Myocyte (in vitro differentiated cells): ENCODE results near the gene SRP68. TPM values are rescaled to one million over a fixed set of nuclear protein-coding genes. Genes with fewer than 3 reads are reported as not detected.
"Not testable (repeated sequence)": the region's sequence is repeated elsewhere in the genome, so short reads cannot be mapped to it uniquely, and the experiment has no call there.

ENCODE experiments used
- DNase-seq: peaks from one replicate; pipeline ENCODE4 v3.0.0-alpha.2; 2012; ENCODE audit warnings: low read depth
- total RNA-seq: library from RNA; depleted of rRNA; stranded (reverse); fragments of >200 nt; gene quantifications from 2 replicates; pipeline ENCODE4 v1.2.3, GENCODE V29; 2014

The SRP68 gene
- total RNA-seq, 1 donor from 2014 or later, result 41.7 TPM

DNA sequence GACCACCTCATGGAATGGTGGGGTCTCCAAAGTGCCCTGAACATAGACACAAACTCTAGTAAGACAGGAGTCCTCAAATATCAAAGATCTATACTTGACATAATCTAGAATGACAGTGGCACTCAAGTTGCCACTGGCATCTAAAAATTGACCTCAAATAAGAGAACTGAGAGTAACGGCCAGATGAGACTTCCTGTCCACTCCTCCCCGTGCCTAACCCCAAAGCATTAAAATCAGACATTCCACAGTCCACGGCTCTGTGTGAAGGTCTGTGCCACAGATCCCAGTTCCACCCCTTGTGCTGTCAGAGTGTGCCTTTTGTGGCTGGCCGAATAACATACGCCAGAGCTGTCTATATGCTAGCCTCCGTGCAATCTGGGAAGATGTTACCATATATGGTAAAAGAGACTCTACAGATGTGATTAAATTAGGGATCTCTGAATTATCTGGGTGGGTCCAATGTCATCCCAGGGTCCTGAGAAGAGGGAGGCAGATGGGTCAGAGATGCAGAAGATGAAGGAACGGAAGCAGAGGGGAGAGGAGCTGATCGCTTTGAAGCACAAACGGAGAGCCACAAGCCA, 24.2 kb downstream of the SRP68 start:
- DNase-seq, result no peak

DNA sequence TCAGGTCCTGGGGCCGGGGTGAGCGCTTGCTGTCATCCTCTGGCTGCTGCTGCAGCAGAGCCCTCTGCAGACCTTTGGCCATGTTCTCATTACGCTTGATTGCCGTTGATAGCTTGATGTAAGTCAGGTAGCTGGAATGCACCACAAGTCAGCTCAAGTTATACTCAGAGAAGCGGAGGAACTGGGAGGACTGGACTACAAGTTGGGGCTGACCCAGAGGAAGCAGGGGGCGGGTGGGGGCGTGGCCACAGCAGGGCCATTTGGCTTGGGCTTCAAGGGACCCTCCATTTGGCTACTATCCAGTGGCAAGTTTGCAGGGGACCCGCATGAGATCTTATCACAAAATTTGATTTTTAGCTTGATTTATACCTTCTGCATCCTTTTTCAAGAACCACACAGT, 26.3 kb downstream of the SRP68 start:
- no peak for DNase-seq

DNA sequence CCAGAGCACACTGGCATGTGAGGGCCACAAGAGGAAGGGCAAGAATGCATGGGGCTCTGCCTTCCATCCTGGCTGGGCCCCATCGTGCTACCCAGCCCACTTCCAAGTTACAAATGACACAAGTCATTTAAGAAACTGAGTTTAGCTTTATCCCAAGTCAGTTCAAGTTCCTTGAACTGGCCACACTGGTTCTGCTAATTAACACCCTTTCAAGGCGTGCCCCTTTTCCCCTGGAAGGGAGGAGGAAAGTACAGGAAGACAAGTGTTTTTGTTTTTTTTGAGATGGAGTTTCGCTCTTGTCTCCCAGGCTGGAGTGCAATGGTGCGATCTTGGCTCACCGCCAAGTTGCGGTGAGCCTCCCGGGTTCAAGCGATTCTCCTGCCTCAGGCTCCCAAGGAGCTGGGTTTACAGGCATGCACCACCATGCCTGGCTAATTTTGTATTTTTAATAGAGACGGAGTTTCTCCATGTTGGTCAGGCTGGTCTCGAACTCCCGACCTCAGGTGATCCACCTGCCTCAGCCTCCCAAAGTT, 27.8 kb downstream of the SRP68 start:
- DNase-seq, result not testable (repeated sequence)

DNA sequence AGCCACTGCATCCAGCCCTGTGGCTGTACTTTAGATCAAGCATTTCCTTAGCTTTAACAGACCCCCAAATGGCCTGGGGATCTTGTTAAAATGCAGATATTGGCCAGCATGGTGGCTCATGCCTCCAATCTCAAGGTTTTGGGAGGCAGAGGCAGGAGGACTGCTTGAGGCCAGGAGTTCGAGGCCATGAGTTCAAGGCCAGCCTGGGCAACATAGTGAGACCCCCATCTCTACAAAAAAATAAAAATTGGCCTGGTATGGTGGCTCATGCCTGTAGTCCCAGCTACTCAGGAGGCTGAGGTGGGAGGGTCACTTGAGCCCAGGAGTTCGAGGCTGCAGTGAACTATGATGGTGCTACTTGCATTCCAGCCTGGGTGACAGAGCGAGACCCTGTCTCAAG, 29.4 kb downstream of the SRP68 start:
- not testable (repeated sequence) for DNase-seq

DNA sequence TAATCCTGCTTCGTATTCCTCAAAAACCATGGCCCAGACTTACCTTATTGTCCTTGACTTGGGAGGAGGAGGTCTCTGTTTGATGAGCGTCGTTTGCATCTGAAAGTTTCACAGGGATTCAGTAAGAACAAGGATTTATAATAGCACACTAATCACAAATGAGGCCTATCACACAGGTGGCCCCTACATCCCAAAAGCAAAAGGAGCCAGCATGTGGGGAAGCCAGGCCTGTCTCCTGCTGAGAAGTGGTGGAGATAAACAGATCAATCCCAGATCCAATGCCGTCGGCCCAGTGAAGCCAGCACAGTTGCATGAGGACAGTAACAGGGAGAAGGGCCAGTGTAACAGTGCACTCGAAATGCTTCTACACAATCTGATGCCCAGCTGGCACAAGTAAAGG, 31.9 kb downstream of the SRP68 start:
- no peak for DNase-seq

DNA sequence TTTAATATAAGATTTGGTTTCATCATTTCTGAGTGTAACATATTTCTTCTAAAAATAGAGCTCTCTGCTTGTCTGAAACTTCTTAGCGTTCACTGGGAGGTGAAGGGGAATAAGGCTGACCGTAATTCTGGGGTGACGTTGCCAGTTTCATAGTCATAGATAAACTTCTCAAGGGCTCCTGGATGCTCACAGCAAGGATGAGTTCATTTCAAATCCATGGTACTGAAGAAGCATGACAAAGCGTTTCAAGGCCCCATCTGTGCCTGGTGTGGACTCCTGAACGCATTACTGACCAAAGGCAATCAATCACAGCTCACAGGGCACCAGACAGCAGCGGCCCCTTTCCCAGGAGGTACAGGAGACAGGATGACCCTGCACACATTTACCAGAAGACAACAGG, 33.2 kb downstream of the SRP68 start:
- no peak for DNase-seq

DNA sequence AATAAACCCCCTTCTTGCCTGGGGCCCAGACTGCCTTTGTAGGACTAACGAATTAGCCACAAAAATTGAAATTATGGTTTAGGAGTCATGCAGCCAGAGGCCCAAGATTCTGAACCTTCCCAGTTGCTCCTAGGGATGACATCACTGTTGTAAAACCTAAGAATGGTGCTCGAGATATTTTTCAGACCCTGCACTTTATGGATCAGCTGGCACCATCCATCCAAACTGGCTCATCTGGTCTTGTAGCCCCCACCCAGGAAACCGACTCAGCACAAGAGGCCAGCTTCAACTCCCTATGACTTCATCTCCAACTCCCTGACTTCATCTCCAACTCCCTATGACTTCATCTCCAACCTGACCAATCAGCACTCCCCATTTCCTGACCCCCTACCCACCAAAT, 34.3 kb downstream of the SRP68 start:
- DNase-seq, result peak; percentile 13

DNA sequence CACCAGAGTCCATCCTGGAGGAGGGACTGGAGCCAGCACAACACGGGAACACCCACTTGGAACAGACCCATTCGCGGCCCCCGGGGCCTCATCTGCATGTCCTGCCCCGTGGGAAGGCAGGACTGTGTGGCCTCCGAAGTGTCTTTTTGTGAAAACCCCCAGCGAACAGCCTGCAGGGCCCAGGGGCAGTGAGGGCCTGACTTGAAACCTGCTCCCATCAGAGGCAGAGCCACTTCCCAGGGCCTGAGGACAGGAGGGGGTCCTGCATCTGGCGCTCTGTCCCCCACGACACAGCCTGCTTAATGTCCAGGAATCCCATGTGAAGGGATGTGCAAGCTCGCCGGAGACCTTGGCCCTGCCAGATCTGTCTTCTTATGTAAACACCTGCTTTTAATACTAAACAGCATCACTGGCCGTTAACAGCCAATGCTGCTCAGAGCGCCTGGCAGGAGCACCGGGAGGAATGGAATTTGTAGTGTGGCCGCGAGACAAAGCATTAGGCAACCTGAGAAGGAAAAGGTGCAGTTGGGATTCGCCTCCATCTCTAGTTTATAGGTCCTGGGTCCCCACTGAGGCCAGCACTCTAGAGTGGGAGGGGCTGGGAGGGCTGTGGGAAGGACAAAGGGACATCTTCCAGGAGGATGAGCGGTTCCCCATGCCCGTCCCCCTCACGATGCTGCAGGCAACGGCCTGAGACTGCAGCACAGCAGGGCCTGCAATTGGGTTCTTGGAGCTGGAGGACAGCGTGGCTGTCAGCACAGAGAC, 35.6 kb downstream of the SRP68 start:
- DNase-seq, result no peak

DNA sequence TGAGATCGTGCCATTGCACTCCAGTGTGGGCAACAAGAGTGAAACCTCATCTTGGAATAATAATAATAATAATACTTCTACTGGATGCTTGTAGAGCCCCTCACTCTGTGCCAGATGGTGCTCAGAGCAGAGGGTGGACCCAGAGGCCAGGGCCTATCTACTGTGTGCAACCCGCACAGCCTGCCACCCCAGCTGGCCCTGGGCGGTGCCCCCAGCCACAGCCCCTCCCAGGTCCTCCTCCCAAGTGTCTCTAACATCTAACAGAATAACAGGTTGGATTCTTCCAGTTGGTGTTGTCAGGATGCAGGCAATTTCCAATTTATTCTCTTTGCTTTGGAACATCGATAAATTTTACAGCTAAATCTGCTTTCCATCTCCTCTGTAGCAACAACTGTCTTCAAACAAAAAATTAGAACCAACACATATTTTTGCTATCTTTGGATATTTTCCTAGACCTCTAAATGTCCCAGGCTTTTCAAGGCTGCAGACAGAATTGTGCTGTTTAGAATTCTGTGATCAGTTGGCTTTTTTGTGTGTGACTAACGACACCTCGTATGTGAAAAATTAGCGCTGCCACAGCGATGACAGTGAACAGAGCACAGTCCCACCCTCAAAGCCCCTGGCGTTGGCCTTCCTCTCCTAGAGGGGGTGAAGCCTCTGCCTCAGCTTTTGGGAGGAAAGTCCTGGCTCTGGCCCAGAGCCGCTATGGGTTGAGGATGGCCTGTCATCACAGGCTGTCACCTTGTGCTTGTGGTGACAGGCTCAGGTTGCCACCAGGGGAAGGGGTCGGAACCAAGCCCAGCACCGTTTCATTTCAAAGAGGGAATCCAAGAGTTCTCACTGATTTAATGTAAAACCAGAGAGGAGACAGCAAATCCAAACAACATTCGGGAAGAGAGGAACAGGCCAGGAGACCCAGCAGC, 37.6 kb downstream of the SRP68 start:
- no peak for DNase-seq

DNA sequence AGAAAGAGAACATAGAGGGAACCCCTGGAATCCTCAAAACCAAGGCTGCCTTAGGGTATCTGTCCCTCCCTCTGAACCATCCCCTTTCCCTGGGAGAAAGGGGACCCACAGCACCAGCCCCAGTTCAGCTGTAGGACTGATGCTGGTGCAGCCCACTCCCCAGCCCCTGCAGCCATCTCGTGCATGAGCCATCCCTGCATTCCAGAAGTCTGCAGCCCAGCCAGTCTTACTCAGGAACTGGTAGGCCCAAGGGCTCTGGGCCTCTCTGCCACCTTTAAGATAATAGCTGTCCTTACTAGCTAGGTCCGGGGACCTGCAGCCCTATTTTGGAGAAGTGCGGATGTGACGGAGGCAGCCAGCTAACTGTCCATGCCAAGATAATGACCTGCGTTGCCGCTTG, 39.2 kb downstream of the SRP68 start:
- DNase-seq, result no peak

DNA sequence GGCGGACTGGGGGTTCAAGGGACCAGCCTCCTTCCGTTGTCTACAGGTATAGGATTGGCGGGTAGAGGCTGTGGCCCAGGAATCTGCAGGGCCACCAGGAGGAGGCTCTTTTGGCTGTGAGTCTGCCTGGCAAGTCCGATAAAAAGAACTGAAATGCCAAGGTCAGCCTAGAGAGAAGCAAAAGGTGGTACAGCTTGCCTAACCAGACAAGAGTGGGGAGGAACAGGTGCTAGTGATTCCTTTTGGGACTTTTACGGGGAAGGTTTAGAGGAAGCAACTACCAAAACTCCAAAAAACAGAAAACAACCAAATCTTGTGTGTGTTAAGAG, 39.6 kb downstream of the SRP68 start:
- no peak for DNase-seq

DNA sequence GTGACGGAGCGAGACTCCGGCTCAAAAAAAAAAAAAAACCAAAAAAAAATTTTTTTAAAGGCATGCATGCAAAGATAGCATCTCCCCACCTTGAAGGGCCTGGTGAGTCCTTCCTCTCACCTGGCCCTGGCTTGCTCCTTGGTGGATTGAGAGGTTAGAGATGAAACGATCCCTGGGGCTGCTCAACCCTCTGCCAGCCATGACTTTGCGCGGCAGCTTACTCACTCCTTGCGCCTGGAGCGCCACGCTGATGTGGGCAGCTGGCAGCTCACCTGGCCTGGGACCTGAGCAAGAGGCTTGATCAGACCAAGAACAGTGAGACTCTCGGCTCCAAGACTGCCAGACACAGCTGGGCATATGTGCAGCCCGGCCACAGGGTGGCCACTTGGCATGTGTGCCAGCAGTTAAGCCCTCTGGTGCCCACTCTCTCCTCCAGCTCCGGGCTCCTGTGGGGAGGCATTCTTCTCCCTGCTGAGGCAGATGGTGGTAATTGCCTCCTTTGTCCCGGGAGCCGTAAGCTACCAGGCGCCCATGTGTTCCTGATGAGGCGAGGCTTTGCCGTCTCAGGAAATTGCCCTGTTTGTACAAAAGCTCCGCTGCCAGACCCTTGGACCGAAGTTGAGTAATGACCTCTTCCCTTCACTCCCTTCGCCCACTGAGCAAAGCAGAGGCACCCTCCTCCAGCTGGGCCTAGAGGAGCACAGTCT, 40.1 kb downstream of the SRP68 start:
- DNase-seq, result no peak

DNA sequence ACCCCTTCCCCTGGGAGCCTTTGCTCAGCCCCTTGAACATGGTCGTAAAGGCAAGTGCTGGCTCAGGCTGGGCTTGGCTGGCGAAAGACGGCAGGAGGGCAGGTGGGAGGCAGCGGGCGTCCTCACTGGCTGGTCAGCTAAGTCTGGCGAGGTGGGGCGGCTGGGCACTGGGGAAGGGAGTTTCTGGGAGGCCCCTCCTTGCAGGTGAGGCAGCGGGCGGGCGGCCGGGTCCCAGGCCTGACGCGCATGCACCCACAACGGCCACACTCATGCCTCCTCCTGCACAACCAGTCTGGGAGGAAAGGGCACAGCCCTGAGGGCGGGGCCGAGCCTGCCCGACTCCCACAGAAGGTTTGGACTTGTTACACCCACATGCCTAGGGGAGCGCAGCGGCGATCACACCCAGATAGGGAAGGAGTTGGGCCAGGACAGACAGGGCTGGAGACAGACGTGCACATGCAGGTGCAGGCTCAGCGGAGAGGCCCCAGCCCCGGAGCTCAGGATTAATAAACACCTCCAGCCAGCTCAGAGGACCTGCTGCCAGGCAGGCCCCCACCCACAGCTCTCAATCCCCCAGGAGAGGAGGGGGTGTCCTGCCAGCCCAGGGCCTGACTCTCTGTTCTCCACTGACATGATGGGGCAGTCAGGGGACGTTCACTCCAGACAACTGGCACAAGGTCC, 45.0 kb downstream of the SRP68 start, which contains the start of gene EVPL:
Gene EVPL (minus strand): TSS at position 148 of the 681 bp plus-strand sequence. CDS start 108 bp downstream, at position 40.
- DNase-seq, result no peak

DNA sequence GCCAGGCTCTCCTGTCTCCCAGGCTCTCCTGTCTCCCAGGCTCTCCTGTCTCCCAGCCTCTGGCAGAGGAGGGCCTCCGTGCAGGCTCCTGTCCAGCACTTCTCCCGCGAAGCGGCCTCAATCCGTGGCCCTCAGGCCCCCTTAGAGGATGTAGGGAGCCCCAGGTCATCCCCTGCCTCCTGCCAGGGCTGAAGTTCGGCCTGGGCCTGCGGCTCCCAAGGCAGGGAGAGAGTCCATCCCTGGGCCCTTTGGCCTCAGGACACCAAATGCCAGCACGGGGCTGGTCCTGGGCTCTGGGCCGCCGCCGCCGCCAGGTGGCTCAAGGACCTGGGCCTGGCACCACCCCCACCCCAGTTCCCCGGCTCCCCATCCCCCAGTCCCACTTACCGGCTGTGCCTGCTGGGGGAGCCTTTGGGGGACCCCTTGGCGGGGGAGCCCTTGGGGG, 45.6 kb downstream of the SRP68 start:
- DNase-seq, result no peak

DNA sequence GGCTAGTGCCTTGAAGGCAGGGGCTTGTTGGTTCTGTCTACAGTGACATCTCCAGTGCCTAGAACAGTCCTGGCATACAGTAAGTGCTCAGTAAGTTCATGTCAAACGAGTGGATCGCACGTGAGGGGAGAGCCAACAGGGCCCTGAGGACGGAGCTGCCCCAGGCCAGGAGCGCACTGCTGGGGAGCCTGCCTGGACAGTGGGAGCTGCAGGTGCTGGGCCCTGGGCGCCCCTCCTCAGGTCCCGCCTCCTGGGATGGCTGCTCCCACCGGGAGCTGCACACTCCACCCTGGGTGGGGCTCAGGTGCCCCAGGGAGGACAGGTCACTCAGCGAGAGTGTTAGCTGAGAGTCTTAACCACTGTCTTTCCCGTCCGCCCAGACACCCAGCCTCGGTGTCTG, 47.0 kb downstream of the SRP68 start:
- DNase-seq, result no peak

DNA sequence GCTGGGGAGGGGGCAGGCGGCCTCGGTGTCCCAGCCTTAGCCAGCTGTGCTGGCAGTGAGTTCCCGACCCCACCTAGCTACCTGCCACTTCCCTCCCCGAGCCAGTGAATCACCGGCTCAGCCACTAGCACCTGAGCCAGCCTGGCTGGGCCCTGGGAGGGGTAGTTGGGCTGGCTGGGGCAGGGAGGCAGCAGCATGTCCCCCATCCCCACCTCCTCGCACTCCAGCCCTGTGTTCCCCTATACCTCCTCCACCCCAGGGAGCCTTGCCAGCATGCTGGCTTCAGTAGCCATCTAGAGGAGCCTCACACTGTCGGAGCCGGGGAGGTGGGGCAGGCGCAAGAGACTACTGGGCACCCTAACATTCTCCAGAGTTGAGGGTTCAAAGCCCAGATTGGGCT, 48.0 kb downstream of the SRP68 start:
- DNase-seq, result no peak

DNA sequence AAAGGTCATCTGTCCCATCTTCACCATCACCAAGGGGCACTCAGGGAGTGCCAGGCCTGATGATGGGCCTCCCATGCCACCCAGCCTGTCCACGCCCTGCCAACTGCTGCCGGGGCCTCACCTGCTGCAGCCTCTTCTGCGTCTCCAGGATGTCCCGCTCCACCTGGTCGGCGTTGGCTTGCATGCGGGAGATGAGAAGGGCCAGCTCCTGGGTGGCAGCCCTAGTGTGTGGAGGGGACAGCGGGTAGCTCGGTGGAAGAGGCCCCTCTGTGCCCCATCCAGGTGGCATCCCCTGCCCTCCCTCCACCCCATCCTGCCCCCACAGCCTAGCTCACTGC, 48.4 kb downstream of the SRP68 start:
- no peak for DNase-seq

DNA sequence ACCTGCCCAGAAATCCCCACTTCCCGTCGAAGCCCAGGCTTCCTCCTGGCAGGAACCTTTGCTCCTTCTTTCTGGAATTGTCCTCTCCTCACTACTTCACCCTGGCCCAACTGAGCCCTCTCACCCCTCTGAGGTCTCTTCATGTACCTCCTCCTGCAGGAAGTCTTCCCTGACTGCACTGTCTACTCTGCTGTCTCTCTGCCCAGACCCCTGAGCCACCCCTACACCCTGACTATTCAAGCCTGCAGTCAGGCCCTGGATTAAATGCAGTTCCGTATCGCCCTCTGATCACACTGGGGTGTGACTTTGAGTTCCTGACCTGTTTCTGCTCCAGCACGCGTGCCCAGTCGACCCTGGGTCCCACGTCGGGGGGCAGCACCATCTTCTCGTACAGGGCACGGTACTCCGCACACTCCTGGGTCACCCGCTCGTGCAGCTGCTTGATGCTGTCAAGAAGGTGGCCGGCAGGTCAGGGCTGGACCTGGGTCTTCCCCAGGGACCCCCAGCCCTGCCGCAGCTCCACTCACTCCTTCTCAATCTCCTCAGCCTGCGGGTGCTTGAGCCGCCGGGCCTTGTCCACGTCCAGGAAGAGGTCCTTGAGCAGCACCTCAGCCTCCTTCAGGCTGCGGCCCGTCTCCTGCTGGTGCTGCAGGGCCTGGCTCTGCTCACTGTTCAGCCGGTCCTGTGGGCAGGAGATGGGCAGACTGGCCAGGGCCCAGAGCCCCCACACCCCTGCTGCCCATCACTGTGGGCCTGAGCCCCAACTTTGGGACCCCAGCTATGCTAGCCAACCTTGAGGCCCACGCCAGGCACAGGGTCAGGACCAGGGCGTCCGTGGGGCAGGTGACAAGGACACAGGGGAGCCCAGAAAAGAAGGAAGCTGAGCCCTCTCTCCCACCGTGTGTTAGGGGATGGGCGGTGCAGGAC, 49.1 kb downstream of the SRP68 start:
- no peak for DNase-seq

DNA sequence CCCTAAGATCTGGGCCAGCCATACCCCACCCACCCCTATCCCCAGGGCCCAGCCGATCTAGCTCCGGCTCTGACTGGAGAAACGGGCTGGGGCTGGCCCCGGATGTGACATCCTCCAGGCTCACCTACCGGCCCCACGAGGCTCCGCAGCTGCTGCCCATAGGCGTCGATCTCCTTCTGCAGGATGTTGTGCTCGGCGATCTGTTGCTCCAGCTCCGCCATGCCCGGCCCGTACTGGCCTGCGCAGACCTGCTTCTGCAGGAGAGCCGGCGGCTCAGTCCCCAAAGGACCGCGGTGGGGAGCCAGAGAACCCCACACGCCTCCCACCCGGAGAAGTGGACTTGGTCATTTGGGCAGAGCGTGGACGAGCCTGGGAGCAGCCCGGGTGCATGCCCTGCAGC, 50.0 kb downstream of the SRP68 start:
- DNase-seq, result no peak
